Measurements from ENCODE around the gene SLC17A3. TPM values are rescaled to one million over a fixed set of nuclear protein-coding genes. Genes with fewer than 3 reads are reported as not detected.

SLC17A3 gene
- total RNA-seq, 1 experiment from 2014 or later, result not detected

- no TSS peak for BruUV-seq (replicated peaks)
- Histone ChIP-seq H3K4me1 (ENCODE audit: insufficient read depth, low read length) (peaks cover 11% of the 10 kb centered on the region), H3K9me2 (replicated peaks; ENCODE audit: low read length) (no peaks in the 10 kb centered on the region), H3K4me3 (ENCODE audit: low read length) (no peak overlapping the region), H3F3A (ENCODE audit: low read length, unreplicated experiment) (no peaks in the 10 kb centered on the region), H2AFZ (ENCODE audit: low read length) (no peak overlapping the region), H3K36me3 (ENCODE audit: low read depth, low read length) (no peaks in the 10 kb centered on the region), H3K9ac (ENCODE audit: low read length) (no peak overlapping the region), H3K27ac (ENCODE audit: low read length) (no peak overlapping the region), H3K4me2 (ENCODE audit: low read length) (no peak overlapping the region), H3K79me2 (ENCODE audit: low read length) (no peaks in the 10 kb centered on the region), H3K27me3 (ENCODE audit: low read length) (peaks cover 21% of the 10 kb centered on the region; the same call in 1 of the 2 replicates), H3K9me3 (ENCODE audit: low read length) (no peaks in the 10 kb centered on the region), H4K20me1 (ENCODE audit: low read length) (no peaks in the 10 kb centered on the region)
- no peak for ATAC-seq
- ChIA-PET POLR2A (ENCODE audit: unreplicated experiment) (no interaction called here), CTCF (no interaction called here)
- no peak for TF ChIP-seq EZH2phosphoT487 (IDR thresholded peaks at IDR 0.05; ENCODE audit: borderline replicate concordance, low read length)
- no peak for TF ChIP-seq EZH2 (IDR thresholded peaks at IDR 0.05; ENCODE audit: low read length, unreplicated experiment)
- TF ChIP-seq CTCF (conservative IDR thresholded peaks at IDR 0.05; ENCODE audit: low read depth, low read length), result no peak
- intact Hi-C loops (cut with micrococcal nuclease), result no loop called here
- DNase-seq, result no peak
Measured at GRCh38 chr6:25888626-25889025, 14.6 kb upstream of the SLC17A3 start.

- Histone ChIP-seq H3K79me2 (ENCODE audit: low read length) (no peaks in the 10 kb centered on the region), H3K9me3 (ENCODE audit: low read length) (no peaks in the 10 kb centered on the region), H3K36me3 (ENCODE audit: low read depth, low read length) (no peaks in the 10 kb centered on the region), H3K4me3 (ENCODE audit: low read length) (no peak overlapping the region), H3K27me3 (ENCODE audit: low read length) (peaks cover 25% of the 10 kb centered on the region; the same call in 1 of the 2 replicates), H4K20me1 (ENCODE audit: low read length) (no peaks in the 10 kb centered on the region), H3K9ac (ENCODE audit: low read length) (no peak overlapping the region), H3K4me2 (ENCODE audit: low read length) (no peak overlapping the region), H2AFZ (ENCODE audit: low read length) (no peak overlapping the region), H3K9me2 (replicated peaks; ENCODE audit: low read length) (no peaks in the 10 kb centered on the region), H3K4me1 (ENCODE audit: insufficient read depth, low read length) (peaks cover 11% of the 10 kb centered on the region), H3K27ac (ENCODE audit: low read length) (no peak overlapping the region), H3F3A (ENCODE audit: low read length, unreplicated experiment) (no peaks in the 10 kb centered on the region)
- POLR2A ChIA-PET (ENCODE audit: unreplicated experiment), result no interaction called here
- no TSS peak for BruUV-seq (replicated peaks)
- DNase-seq (no peak), ATAC-seq (no peak)
- TF ChIP-seq CTCF (conservative IDR thresholded peaks at IDR 0.05; ENCODE audit: low read depth, low read length) (no peak), EZH2phosphoT487 (IDR thresholded peaks at IDR 0.05; ENCODE audit: borderline replicate concordance, low read length) (no peak), EZH2 (IDR thresholded peaks at IDR 0.05; ENCODE audit: low read length, unreplicated experiment) (no peak)
- intact Hi-C loops (cut with micrococcal nuclease), result no loop called here
- CTCF ChIA-PET, result no interaction called here
Measured at GRCh38 chr6:25886066-25886465, 12.0 kb upstream of the SLC17A3 start.

- no peak for ATAC-seq
- CTCF ChIA-PET, result no interaction called here
- Histone ChIP-seq H3K36me3 (ENCODE audit: low read depth, low read length) (no peaks in the 10 kb centered on the region), H3K79me2 (ENCODE audit: low read length) (no peaks in the 10 kb centered on the region), H3K9me2 (replicated peaks; ENCODE audit: low read length) (no peaks in the 10 kb centered on the region), H3K27ac (ENCODE audit: low read length) (no peak overlapping the region), H3K9me3 (ENCODE audit: low read length) (no peaks in the 10 kb centered on the region), H3K9ac (ENCODE audit: low read length) (no peak overlapping the region), H3K4me2 (ENCODE audit: low read length) (no peak overlapping the region), H3K4me3 (ENCODE audit: low read length) (no peak overlapping the region), H3F3A (ENCODE audit: low read length, unreplicated experiment) (no peaks in the 10 kb centered on the region), H3K4me1 (ENCODE audit: insufficient read depth, low read length) (no peaks in the 10 kb centered on the region), H2AFZ (ENCODE audit: low read length) (no peak overlapping the region), H3K27me3 (ENCODE audit: low read length) (peaks cover 37% of the 10 kb centered on the region), H4K20me1 (ENCODE audit: low read length) (no peaks in the 10 kb centered on the region)
- DNase-seq, result no peak
- POLR2A ChIA-PET (ENCODE audit: unreplicated experiment), result no interaction called here
- TF ChIP-seq EZH2 (IDR thresholded peaks at IDR 0.05; ENCODE audit: low read length, unreplicated experiment) (no peak), CTCF (conservative IDR thresholded peaks at IDR 0.05; ENCODE audit: low read depth, low read length) (no peak), EZH2phosphoT487 (IDR thresholded peaks at IDR 0.05; ENCODE audit: borderline replicate concordance, low read length) (no peak)
- intact Hi-C loops (cut with micrococcal nuclease), result no loop called here
- BruUV-seq (replicated peaks), result no TSS peak
Measured at GRCh38 chr6:25883991-25884390, 9.9 kb upstream of the SLC17A3 start.

Data from PC-3 (cell line).